GM21367 (cell line): ENCODE data around the gene F7.

Experiments used
- ATAC-seq: cut with Tn5 transposase; IDR thresholded peaks from one replicate; pipeline ENCODE4 v1.9.1; 2021; ENCODE audit not compliant: unreplicated experiment

The F7 gene

DNA sequence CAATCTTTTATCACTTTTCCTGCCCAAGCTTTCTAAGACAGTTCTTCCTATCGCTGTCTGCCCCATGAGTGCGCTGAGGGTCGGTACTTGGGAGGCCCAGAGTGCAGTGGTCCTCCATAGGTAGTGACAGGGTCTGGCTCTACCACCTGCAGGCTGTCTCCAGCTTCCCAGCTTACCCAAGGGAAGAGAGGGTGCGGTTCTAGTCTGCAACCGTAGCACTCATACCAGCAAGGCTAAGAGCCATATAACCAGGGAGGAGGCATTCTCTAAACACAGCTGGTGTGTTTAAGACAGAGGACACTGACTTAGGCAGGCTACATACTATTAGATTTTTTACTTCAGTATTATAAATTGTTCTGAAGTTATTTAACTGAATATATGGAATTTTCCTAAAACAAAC is 61.1 kb downstream of the F7 start:
- ATAC-seq, result no peak

DNA sequence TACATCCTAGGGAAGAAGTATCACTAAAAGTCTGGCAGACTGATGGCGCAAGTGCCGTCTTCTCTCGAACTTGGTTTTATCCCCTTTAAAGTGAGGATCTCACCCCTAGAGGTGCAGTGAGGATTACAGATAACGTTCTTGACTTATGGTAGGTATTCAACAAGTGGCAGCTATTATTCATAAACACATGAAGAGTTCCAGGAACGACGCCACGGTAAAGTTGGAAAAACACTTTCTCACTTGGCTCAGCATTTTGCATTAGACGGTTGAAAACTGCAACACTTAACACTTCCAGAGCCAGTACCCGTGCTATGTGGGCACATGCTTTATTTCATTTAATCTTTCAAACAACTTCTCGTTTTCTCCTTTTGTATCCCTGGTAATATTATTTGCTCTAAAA is 61.6 kb downstream of the F7 start:
- no peak for ATAC-seq

DNA sequence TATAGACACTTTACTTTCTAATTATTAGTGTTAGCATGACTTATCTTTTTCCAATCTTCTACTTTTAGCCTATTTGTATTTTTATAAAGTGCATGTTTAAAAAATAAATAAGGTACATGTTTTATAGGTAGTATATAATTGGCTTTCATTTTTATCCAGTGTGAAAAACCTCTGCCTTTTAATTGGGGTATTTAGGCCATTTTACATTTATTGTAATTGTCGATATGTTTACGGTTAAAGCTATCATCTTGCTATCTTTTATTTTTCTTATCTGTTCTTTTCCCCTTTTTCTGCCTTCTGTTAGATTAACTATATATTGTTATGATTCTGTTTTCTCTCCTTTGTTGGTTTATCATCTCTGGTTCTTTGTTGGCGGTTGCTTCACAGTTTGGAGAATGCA is 62.0 kb downstream of the F7 start:
- ATAC-seq, result no peak

DNA sequence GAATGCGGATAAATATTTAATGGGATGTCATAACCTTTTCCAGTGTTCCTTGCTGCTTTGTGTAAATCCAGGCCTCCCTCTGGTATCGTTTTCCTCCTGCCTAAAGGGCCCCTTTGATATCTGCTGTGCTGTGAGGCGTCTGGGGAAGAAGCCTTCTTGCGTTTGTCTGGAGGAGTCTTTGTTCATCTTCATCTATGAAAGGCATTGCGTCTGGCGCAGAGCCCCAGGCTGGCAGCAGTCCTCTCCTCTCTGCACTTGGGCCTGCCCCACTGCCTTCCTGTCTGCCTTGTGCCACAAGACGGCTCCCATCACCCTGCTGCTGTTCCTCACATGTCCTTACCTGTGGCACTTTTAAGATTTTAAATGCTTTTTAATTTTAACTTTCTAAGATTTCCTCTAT is 62.6 kb downstream of the F7 start:
- no peak for ATAC-seq

DNA sequence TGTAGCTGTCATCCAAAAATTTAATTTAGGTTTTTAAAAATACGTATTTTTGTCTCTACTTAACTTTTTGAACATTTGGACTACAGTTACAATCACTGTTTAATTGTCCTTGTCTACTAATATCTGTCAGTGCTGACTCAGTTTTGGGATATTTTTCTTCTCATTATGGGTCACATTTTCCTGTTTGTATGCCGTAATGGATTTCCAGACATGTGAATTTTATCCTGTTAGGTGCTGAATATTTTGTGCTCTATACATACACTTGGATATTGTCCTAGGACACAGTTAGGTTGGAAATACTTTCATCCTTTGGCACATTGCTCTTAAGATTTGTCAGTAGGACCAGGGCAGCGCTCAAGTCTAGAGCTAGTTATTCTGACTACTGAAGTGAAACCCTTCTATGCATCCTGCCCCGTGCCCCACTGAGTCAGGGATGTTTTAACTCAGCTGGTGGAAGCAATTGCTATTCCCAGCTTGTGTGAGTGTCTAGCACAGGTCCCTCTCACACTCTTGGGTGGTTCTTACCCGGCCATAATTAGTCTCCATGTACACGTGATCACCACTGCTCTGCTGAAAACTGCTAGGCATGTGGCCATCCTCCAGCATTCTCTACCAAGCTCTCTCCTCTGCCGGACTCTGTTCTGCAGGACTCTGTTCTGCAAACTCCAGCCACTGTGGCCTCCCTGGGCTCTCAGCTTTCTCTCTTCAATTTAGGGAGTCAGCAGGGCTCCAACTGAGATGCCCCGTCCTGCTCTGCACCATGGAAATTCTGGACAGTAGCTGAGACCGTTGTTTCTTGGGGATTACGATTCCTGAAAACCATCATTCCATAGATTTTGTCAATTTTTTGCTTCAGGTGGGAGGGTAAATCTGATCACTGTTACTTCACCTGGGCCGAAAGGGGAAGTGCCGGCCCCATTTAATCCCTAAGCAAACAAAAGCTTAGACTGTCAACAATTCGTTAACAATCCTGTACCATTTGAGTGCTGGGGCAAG is 64.0 kb downstream of the F7 start:
- ATAC-seq, result no peak
